Esophagus squamous epithelium (tissue), 5 donors: ENCODE results near the gene GGCT. TPM values are rescaled to one million over a fixed set of nuclear protein-coding genes. Genes with fewer than 3 reads are reported as not detected.
"Not testable (repeated sequence)": the region's sequence is repeated elsewhere in the genome, so short reads cannot be mapped to it uniquely, and the experiment has no call there.

Experiments used
- DNase-seq: peaks from one replicate; lab custom pipeline; 2025; lab: John Stamatoyannopoulos, UW
- H3K27ac ChIP-seq, 4 donors: fragments of 200-600 bp; sonication (generic); one replicate each; pipeline ENCODE4 v1.5.1; 2016 to 2019; ENCODE audit warnings: mild to moderate bottlenecking in 1 of 4
- H3K27me3 ChIP-seq, 4 donors: fragments of 200-600 bp; sonication (generic); 1 replicate in 3 of 4; 2 replicates in 1 of 4; pipeline versions ENCODE4 v1.5.1 to v1.6.0; 2017 to 2021; ENCODE audit warnings: antibody characterized with exemption in 1 of 4
- H3K36me3 ChIP-seq, 3 donors: fragments of 200-600 bp; sonication (generic); one replicate each; pipeline ENCODE4 v1.5.1; 2016 to 2019
- H3K4me1 ChIP-seq, 3 donors: fragments of 200-600 bp; sonication (generic); one replicate each; pipeline ENCODE4 v1.5.1; 2017 to 2019
- H3K4me3 ChIP-seq, 4 donors: fragments of 200-600 bp; sonication (generic); 1 replicate in 3 of 4; 2 replicates in 1 of 4; pipeline ENCODE4 v1.5.1; 2016 to 2019; ENCODE audit warnings: mild to moderate bottlenecking in 2 of 4, moderate library complexity in 1 of 4
- H3K9me3 ChIP-seq, 3 donors: fragments of 200-600 bp; sonication (generic); one replicate each; pipeline ENCODE4 v1.5.1; 2016 to 2019
- POLR2A ChIP-seq, 4 donors: fragments of 450-650 bp; IDR thresholded peaks; one replicate each; pipeline ENCODE4 v1.6.1; 2017; ENCODE audit warnings: antibody characterized with exemption in 4 of 4, mild to moderate bottlenecking in 4 of 4, moderate library complexity in 3 of 4
- WGBS, 2 donors: methylation state at CpG; one replicate each; pipeline ENCODE4 v1.1.5; 2018; 5-methylcytosine and 5-hydroxymethylcytosine counted together
- intact Hi-C: fragments of 100-400 bp; cut with DNase I; formaldehyde crosslinking; loops from one replicate; pipeline ENCODE4 v1.15.0; 2022
- total RNA-seq, 4 donors: library from RNA; depleted of rRNA; stranded (reverse); fragments of >200 nt; gene quantifications; one replicate each; pipeline ENCODE4 v1.1.0, GENCODE V29; 2016
- TF ChIP-seq, protein P1 (sequence below), 6 experiments: fragments of 450-650 bp in 4 of 6; fragments of 200-600 bp in 2 of 6; sonication (generic) in 2 of 6; IDR thresholded peaks; one replicate each; pipeline ENCODE4 v1.5.1; 2016 to 2019; ENCODE audit warnings: antibody characterized with exemption in 6 of 6, mild to moderate bottlenecking in 4 of 6, moderate library complexity in 4 of 6
- donor health status: DM: yes; HTN: yes; CAD: no.

Gene GGCT
- total RNA-seq, 4 donors from 2014 or later = 42.3 to 74.9 (median 63.9) TPM

DNA sequence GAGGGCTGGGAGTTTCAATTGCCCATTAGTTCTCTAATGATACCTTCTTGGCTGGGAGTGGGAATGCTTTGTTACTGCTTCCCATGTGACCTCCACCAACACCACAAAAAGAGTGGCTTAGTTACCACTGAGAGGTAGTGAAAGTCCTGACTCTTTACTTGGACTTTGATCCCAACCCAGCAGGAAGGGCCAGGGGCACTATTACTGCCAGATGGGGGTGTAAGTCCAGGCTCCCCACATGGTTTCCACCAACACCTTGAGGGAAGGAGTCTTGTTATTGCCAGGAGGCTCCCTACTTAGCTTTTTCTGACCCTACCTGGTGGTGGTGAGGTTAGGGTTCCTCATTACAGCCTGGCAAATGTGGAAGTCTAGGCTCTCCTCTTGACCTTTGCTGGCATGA lies 11.4 kb downstream of the GGCT start:
- no peak overlapping the region for H3K4me3 ChIP-seq
- no peaks in the 10 kb centered on the region for H3K27me3 ChIP-seq
- H3K36me3 ChIP-seq = peaks cover 0 to 32% (median 6%) of the 10 kb centered on the region in 3 donors
- no peak overlapping the region for H3K27ac ChIP-seq
- TF ChIP-seq, protein P1, sequence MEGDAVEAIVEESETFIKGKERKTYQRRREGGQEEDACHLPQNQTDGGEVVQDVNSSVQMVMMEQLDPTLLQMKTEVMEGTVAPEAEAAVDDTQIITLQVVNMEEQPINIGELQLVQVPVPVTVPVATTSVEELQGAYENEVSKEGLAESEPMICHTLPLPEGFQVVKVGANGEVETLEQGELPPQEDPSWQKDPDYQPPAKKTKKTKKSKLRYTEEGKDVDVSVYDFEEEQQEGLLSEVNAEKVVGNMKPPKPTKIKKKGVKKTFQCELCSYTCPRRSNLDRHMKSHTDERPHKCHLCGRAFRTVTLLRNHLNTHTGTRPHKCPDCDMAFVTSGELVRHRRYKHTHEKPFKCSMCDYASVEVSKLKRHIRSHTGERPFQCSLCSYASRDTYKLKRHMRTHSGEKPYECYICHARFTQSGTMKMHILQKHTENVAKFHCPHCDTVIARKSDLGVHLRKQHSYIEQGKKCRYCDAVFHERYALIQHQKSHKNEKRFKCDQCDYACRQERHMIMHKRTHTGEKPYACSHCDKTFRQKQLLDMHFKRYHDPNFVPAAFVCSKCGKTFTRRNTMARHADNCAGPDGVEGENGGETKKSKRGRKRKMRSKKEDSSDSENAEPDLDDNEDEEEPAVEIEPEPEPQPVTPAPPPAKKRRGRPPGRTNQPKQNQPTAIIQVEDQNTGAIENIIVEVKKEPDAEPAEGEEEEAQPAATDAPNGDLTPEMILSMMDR (IDR thresholded peaks at IDR 0.05) = no peak
- TF ChIP-seq POLR2A (IDR thresholded peaks at IDR 0.05) = no peak
- intact Hi-C loops = no loop called here
- peaks cover 0 to 8% (median 5%) of the 10 kb centered on the region in 3 donors for H3K9me3 ChIP-seq
- DNase-seq = no peak
- no peaks in the 10 kb centered on the region for H3K4me1 ChIP-seq

DNA sequence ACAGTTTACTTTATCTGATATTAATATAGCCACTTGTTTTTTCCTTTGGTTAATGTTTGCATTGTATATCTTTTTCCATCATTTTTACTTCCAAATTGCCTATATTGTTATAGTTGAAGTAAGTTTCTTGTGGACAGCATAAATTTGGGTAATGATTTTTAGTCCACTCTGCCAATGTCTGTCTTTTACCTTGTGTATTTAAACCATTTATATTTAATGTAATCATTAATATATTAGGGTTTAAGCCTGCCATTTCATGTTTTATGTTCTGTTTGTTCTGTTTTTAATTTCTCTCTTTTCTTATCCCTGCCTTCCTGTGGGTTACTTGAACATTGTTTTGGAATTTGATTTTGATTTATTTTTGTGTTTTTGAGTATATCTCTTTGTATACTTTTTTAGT lies 13.2 kb downstream of the GGCT start:
- H3K27me3 ChIP-seq = no peaks in the 10 kb centered on the region
- H3K4me1 ChIP-seq = no peaks in the 10 kb centered on the region
- intact Hi-C loops = no loop called here
- peaks cover 0 to 8% (median 5%) of the 10 kb centered on the region in 3 donors for H3K9me3 ChIP-seq
- no peak overlapping the region for H3K4me3 ChIP-seq
- no peak for TF ChIP-seq POLR2A (IDR thresholded peaks at IDR 0.05)
- TF ChIP-seq, protein P1 (IDR thresholded peaks at IDR 0.05) = no peak
- no peak overlapping the region for H3K27ac ChIP-seq
- no peak for DNase-seq
- peaks cover 0 to 18% (median 1%) of the 10 kb centered on the region in 3 donors for H3K36me3 ChIP-seq

DNA sequence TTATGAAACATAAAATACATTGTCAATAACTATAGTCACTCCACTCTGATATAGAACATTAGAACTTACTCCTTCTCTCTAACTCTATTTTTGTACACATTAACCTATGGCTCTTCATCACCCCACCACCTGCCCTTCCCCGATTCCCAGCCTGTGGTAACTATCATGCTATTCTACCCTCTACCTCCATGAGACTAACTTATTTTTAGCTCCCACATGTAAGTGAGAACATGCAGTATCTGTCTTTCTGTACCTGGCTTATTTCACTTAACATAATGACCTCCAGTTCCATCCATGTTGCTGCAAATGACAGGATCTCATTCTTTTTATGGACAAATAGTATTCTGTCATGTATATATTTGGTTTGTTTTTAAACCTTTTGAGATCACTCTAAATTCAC lies 17.3 kb downstream of the GGCT start:
- Histone ChIP-seq H3K27ac (no peak overlapping the region), H3K4me3 (no peak overlapping the region), H3K4me1 (no peaks in the 10 kb centered on the region), H3K27me3 (no peaks in the 10 kb centered on the region), H3K36me3 (no peaks in the 10 kb centered on the region), H3K9me3 (peaks cover 0 to 8% (median 5%) of the 10 kb centered on the region in 3 donors)
- intact Hi-C loops = no loop called here
- 79 to 88% methylated on average over 1 of the region's 1 CpG for WGBS, 2 donors
- DNase-seq = no peak
- TF ChIP-seq, protein P1 (IDR thresholded peaks at IDR 0.05) = no peak
- TF ChIP-seq POLR2A (IDR thresholded peaks at IDR 0.05) = no peak

DNA sequence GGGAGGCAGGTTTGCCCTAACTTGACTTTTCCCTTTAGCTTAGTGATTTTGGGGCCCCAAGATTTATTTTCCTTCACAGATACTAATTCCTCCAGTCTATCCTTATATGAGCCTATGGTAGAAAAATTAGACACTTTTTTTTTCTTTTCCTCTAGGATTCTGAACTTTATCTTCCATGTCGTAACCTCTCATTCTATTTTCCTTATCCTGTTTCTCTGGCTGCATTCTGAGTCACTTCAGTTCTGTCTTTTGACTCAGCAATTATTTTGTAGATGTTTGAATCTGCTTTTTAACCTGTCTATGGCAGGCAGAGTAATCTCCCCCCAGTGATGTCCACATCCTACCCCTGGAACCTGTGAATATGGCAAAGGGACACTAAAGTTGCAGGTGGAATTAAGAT lies 19.0 kb downstream of the GGCT start:
- TF ChIP-seq, protein P1 (IDR thresholded peaks at IDR 0.05) = no peak
- TF ChIP-seq POLR2A (IDR thresholded peaks at IDR 0.05) = no peak
- H3K4me3 ChIP-seq = no peak overlapping the region
- H3K9me3 ChIP-seq = peaks cover 0 to 4% (median 0%) of the 10 kb centered on the region in 3 donors
- 80 to 91% methylated on average over 1 of the region's 1 CpG for WGBS, 2 donors
- H3K4me1 ChIP-seq = no peaks in the 10 kb centered on the region
- DNase-seq = no peak
- no peak overlapping the region for H3K27ac ChIP-seq
- no peaks in the 10 kb centered on the region for H3K36me3 ChIP-seq
- no peaks in the 10 kb centered on the region for H3K27me3 ChIP-seq
- intact Hi-C loops = no loop called here

DNA sequence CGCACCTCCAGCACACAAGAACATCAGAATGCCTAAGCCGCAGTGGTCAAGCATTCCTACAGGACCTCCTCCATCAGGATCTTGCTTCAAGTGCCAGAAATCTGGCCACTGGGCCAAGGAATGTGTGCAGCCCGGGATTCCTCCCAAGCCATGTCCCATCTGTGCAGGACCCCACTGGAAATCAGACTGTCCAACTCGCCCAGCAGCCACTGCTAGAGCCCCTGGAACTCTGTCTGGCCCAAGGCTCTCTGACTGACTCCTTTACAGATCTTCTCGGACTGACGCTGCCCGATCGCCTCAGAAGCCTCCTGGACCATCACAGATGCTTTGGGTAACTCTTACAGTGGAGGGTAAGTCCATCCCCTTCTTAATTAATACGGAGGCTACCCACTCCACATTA lies 23.2 kb downstream of the GGCT start:
- peaks cover 17 to 31% (median 19%) of the 10 kb centered on the region in 3 donors for H3K4me1 ChIP-seq
- H3K4me3 ChIP-seq, DNase-seq, H3K27ac ChIP-seq, H3K36me3 ChIP-seq, H3K9me3 ChIP-seq, H3K27me3 ChIP-seq, intact Hi-C loops: not testable (repeated sequence)
- WGBS, 2 donors = 88 to 96% methylated on average over 8 to 9 of the region's 9 CpGs
